AG09309 (cell line): Measurements from ENCODE around the gene SAMD1.
"Not testable (repeated sequence)": the region's sequence is repeated elsewhere in the genome, so short reads cannot be mapped to it uniquely, and the experiment has no call there.

Source experiments
- DNase-seq: peaks from one replicate; pipeline ENCODE4 v3.0.0-alpha.2; 2010; ENCODE audit warnings: low read depth
- H3K4me3 ChIP-seq: 2 replicates; pipeline ENCODE4 v1.5.1; 2011; ENCODE audit warnings: mild to moderate bottlenecking, low read depth, low read length, moderate library complexity; ENCODE audit not compliant: control insufficient read depth
- TF ChIP-seq, protein P1 (sequence below): IDR thresholded peaks from 2 replicates; pipeline ENCODE4 v1.5.1; 2011; ENCODE audit warnings: mild to moderate bottlenecking, low read depth, low read length, inconsistent platforms; ENCODE audit not compliant: insufficient read depth, control insufficient read depth; ENCODE audit errors: missing control alignments

Gene SAMD1

DNA sequence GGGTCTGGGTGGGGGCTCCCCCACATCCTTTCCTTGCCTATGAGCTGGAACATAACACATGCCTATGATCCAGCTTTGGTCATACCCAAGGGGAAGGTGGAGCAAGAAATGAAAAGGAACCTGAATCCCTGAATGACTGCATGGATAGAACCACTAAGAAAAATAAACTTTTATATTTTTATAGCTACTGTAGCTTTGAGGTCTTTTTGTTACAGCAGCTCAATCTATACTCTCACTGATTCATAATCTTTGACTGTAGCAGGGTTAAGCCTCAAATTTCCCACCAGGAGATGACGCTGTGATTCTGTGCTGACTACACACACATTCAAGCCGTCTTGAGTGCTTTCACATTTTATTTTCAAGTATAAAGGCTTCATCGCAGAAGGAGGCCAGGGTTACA lies 37.5 kb downstream of the SAMD1 start:
- TF ChIP-seq, protein P1, sequence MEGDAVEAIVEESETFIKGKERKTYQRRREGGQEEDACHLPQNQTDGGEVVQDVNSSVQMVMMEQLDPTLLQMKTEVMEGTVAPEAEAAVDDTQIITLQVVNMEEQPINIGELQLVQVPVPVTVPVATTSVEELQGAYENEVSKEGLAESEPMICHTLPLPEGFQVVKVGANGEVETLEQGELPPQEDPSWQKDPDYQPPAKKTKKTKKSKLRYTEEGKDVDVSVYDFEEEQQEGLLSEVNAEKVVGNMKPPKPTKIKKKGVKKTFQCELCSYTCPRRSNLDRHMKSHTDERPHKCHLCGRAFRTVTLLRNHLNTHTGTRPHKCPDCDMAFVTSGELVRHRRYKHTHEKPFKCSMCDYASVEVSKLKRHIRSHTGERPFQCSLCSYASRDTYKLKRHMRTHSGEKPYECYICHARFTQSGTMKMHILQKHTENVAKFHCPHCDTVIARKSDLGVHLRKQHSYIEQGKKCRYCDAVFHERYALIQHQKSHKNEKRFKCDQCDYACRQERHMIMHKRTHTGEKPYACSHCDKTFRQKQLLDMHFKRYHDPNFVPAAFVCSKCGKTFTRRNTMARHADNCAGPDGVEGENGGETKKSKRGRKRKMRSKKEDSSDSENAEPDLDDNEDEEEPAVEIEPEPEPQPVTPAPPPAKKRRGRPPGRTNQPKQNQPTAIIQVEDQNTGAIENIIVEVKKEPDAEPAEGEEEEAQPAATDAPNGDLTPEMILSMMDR, result no peak
- no peak for DNase-seq

DNA sequence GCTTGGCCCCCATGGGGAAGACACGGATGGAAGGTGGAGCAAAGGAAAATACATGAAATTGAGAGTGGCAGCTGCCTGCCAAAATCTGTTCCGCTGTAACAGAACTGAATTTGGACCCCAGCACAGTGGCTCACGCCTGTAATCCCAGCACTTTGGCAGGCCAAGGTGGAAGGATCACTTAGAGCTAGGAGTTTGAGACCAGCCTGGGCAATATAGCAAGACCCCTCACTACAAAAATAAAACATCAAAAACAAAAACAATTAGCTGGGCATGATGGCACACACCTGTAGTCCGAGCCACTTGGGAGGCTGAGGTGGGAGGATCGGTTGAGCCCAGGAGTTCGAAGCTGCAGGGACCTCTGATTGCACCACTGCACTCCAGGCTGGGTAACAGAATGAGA lies 38.1 kb downstream of the SAMD1 start:
- DNase-seq, result no peak
- TF ChIP-seq, protein P1, result no peak
- no peak overlapping the region for H3K4me3 ChIP-seq

More for the DNA sequence above, 37.5 kb downstream of the SAMD1 start:
- H3K4me3 ChIP-seq, result no peak overlapping the region

DNA sequence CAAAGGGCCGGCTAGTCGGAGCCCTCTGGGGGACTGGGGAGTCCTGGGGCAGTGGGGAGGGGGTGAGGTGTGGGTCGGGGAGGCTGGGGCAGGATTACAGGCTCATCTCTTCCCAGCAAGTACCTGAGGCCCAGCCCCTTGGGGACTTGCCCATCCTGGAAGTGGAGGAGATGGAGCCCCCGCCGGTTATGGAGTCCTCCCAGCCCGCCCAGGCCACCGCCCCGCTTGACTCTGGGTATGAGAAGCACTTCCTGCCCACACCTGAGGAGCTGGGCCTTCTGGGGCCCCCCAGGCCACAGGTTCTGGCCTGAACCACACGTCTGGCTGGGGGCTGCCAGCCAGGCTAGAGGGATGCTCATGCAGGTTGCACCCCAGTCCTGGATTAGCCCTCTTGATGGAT lies 38.6 kb downstream of the SAMD1 start:
- TF ChIP-seq, protein P1, result no peak
- H3K4me3 ChIP-seq, result no peak overlapping the region
- no peak for DNase-seq

DNA sequence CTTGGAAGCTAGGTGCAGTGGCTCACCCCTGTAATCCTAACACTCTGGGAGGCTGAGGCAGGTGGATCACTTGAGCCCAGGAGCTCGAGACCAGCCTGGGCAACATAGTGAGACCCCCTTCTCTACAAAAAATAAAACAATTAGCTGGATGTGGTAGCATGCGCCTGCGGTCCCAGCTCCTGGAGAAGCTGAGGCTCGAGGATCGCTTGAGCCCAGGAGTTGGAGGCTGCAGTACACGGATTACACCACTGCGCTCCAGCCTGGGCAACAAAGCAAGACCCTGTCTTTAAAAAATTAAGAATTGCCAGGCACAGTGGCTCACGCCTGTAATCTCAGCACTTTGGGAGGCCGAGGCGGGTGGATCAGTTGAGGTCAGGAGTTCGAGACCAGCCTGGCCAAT lies 39.6 kb downstream of the SAMD1 start:
- not testable (repeated sequence) for DNase-seq, H3K4me3 ChIP-seq

DNA sequence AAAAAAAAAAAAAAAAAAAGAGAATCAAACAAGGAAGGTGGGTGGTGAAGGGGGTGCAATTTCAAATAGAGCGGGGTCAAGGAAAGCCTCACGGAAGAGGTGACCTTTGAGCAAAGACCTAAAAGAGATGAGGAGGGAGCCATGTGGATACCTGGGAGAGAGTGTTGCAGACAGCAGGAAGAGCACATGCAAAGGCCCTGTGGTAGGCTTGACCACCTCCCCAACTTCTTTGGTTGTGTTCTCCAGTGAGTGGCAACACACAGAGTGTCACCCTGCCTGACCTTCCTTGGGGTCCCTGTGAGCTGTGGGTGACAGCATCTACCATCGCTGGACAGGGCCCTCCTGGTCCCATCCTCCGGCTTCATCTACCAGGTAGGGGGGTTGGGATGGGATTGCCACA lies 40.0 kb downstream of the SAMD1 start:
- H3K4me3 ChIP-seq, result no peak overlapping the region
- TF ChIP-seq, protein P1, result no peak
- no peak for DNase-seq

DNA sequence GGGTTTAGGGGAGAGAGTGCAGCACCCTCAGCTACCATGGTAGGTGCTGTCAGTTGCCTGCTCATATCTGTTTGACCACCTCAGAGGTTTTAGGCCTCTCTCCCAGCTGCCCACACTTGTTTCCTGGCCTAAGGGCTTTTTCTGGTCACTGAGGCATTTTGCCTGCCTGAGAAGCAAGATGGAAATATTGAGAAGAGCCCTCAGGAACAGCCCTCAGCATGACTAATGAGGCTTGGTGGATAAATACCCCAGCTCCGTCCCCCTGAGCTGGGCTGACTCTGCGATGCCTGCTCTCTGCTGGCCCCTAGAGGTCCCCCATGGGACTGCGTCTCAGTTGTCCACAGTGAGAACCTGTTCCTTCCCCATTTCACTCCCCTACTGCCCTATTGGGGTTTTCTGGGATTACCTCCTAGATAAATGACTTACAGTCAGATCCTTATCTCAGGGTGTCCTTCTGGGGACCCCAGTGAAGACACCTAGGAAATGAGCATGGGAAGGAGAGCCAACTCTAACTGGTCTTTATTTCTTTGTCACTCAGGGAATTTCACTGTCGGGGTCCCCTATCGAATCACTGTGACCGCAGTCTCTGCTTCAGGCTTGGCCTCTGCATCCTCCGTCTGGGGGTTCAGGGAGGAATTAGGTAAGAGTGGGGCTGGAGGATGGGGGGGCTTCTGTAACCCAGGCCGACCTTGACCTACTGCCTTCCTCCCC lies 42.0 kb downstream of the SAMD1 start:
- TF ChIP-seq, protein P1, result peak; percentile 89
- DNase-seq, result no peak
- no peak overlapping the region for H3K4me3 ChIP-seq

DNA sequence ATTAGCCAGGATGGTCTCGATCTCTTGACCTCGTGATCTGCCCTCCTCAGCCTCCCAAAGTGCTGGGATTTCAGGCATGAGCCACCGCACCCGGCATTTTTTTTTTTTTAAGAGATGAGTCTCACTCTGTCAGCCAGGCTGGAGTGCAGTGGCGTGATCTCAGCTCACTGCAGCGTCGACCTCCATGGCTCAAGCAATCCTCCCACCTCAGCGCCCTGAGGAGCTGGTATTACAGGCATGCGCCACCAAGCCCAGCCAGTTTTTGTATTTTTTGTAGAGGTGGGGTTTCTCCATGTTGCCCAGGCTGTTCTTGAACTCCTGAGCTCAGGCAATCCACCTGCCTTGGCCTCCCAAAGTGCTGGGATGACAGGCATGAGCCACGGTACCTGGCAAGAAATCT lies 42.7 kb downstream of the SAMD1 start:
- DNase-seq, H3K4me3 ChIP-seq: not testable (repeated sequence)
